ENCODE data around the gene APBA2. TPM values are rescaled to one million over a fixed set of nuclear protein-coding genes. Genes with fewer than 3 reads are reported as not detected.

The APBA2 gene
- total and polyA plus RNA-seq, 10 donors = 5.8 to 33.8 (median 18.3) TPM

- Histone ChIP-seq H3K27ac (no peak overlapping the region), H3K27me3 (replicated peaks in 1 of 7) (no peaks in the 10 kb centered on the region), H3K4me3 (peak overlapping the region in 1 of 8 donors; percentile 9), H3K9me3 (no peaks in the 10 kb centered on the region), H3K36me3 (no peaks in the 10 kb centered on the region), H3K4me1 (peaks cover 0 to 32% (median 11%) of the 10 kb centered on the region in 6 donors)
- TF ChIP-seq POLR2AphosphoS5 (IDR thresholded peaks at IDR 0.05) = no peak
- 78 to 86% (median 83%) methylated on average over 8 of the region's 8 CpGs for WGBS, 5 donors
- no peak for DNase-seq
- intact Hi-C loops (cut with DNase I; ENCODE audit: low total_unique reads) = loop anchor here (10.0 kb wide), 1 partner anchor 99 kb away; no protein-coding TSS in a partner anchor
Observed at GRCh38 chr15:28985691-28986090, 99.9 kb downstream of the APBA2 start.

GRCh38 chr15:28986108-28986507 lies 100.3 kb downstream of the APBA2 start:
- H3K27ac ChIP-seq = no peak overlapping the region
- no peak for TF ChIP-seq CTCF (IDR thresholded peaks at IDR 0.05 in 8 of 11, conservative IDR thresholded peaks at IDR 0.05 in 3 of 11)
- TF ChIP-seq POLR2AphosphoS5 (IDR thresholded peaks at IDR 0.05) = peak in 1 of 3 donors; percentile 34
- TF ChIP-seq POLR2A (IDR thresholded peaks at IDR 0.05) = no peak
- WGBS, 5 donors = 65 to 74% (median 69%) methylated on average over 9 of the region's 9 CpGs
- H3K27me3 ChIP-seq (replicated peaks in 1 of 7) = no peaks in the 10 kb centered on the region
- intact Hi-C loops (cut with DNase I; ENCODE audit: low total_unique reads) = loop anchor here (10.0 kb wide), 1 partner anchor 99 kb away; no protein-coding TSS in a partner anchor
- no peaks in the 10 kb centered on the region for H3K9me3 ChIP-seq
- no peaks in the 10 kb centered on the region for H3K36me3 ChIP-seq
- no peak for DNase-seq
- H3K4me3 ChIP-seq = peak overlapping the region in 1 of 8 donors; percentile 9
- peaks cover 0 to 32% (median 11%) of the 10 kb centered on the region in 6 donors for H3K4me1 ChIP-seq

GRCh38 chr15:28986726-28987125 lies 101.0 kb downstream of the APBA2 start:
- H3K27ac ChIP-seq = no peak overlapping the region
- peaks cover 0 to 37% (median 11%) of the 10 kb centered on the region in 6 donors for H3K4me1 ChIP-seq
- H3K9me3 ChIP-seq = no peaks in the 10 kb centered on the region
- DNase-seq = no peak
- TF ChIP-seq POLR2A (IDR thresholded peaks at IDR 0.05) (no peak), CTCF (IDR thresholded peaks at IDR 0.05 in 8 of 11, conservative IDR thresholded peaks at IDR 0.05 in 3 of 11) (no peak), POLR2AphosphoS5 (IDR thresholded peaks at IDR 0.05) (no peak)
- no peak overlapping the region for H3K4me3 ChIP-seq
- H3K27me3 ChIP-seq (replicated peaks in 1 of 7) = no peaks in the 10 kb centered on the region
- WGBS, 5 donors = 88 to 100% (median 93%) methylated on average over 2 of the region's 2 CpGs
- intact Hi-C loops (cut with DNase I; ENCODE audit: low total_unique reads) = loop anchor here (10.0 kb wide), 1 partner anchor 98 kb away; no protein-coding TSS in a partner anchor
- H3K36me3 ChIP-seq = no peaks in the 10 kb centered on the region

- H3K36me3 ChIP-seq = no peaks in the 10 kb centered on the region
- peaks cover 0 to 43% (median 12%) of the 10 kb centered on the region in 6 donors for H3K4me1 ChIP-seq
- no peaks in the 10 kb centered on the region for H3K9me3 ChIP-seq
- H3K4me3 ChIP-seq = no peak overlapping the region
- no peak overlapping the region for H3K27ac ChIP-seq
- WGBS, 5 donors = 93 to 98% (median 95%) methylated on average over 4 of the region's 4 CpGs
- no peaks in the 10 kb centered on the region for H3K27me3 ChIP-seq (replicated peaks in 1 of 7)
- no peak for TF ChIP-seq POLR2AphosphoS5 (IDR thresholded peaks at IDR 0.05)
- TF ChIP-seq CTCF (IDR thresholded peaks at IDR 0.05 in 8 of 11, conservative IDR thresholded peaks at IDR 0.05 in 3 of 11) = no peak
- no peak for TF ChIP-seq POLR2A (IDR thresholded peaks at IDR 0.05)
- no peak for DNase-seq
- intact Hi-C loops (cut with DNase I; ENCODE audit: low total_unique reads) = loop anchor here (10.0 kb wide), 1 partner anchor 97 kb away; no protein-coding TSS in a partner anchor
Observed at GRCh38 chr15:28987337-28987736, 101.6 kb downstream of the APBA2 start.
